SK-N-SH (cell line): Measurements from ENCODE around the gene KLHDC10.

Source experiments
- CTCF ChIP-seq: fragments of 200-600 bp; sonication (generic); IDR thresholded peaks from 2 replicates; pipeline ENCODE4 v1.6.1; 2017; ENCODE audit warnings: antibody characterized with exemption, mild to moderate bottlenecking, moderate library complexity
- EZH2phosphoT487 ChIP-seq: fragments of 200-600 bp; sonication (generic); IDR thresholded peaks from 2 replicates; pipeline ENCODE4 v1.6.1; 2017; ENCODE audit warnings: low read depth, mixed run types, mild to moderate bottlenecking, antibody characterized with exemption, moderate library complexity, borderline replicate concordance
- GABPA ChIP-seq: IDR thresholded peaks from 2 replicates; pipeline ENCODE4 v1.4.0; 2012; ENCODE audit warnings: low read depth, mild to moderate bottlenecking
- MAX ChIP-seq: IDR thresholded peaks from 2 replicates; pipeline ENCODE4 v1.4.0; 2012; ENCODE audit warnings: low read depth
- MXI1 ChIP-seq: IDR thresholded peaks from 2 replicates; pipeline ENCODE4 v1.6.1; 2012; ENCODE audit warnings: mild to moderate bottlenecking, low read depth, low read length, improper control_type of control experiment
- PBX3 ChIP-seq: IDR thresholded peaks from 2 replicates; pipeline ENCODE4; 2012
- POLR2AphosphoS5 ChIP-seq: IDR thresholded peaks from 2 replicates; pipeline ENCODE4 v1.6.1; 2012; ENCODE audit warnings: low read depth, low read length
- RCOR1 ChIP-seq: fragments of 150-350 bp; IDR thresholded peaks from 2 replicates; pipeline ENCODE4 v1.6.1; 2017; ENCODE audit warnings: antibody characterized with exemption, low read length
- SMC3 ChIP-seq: IDR thresholded peaks from 2 replicates; pipeline ENCODE4 v1.6.1; 2012; ENCODE audit warnings: low read depth, low read length, improper control_type of control experiment
- TAF1 ChIP-seq: IDR thresholded peaks from 2 replicates; pipeline ENCODE4 v1.6.1; 2012; ENCODE audit warnings: low read depth, mild to moderate bottlenecking, low read length, moderate library complexity, borderline replicate concordance
- USF1 ChIP-seq: IDR thresholded peaks from 2 replicates; pipeline ENCODE4 v1.4.0; 2012; ENCODE audit warnings: low read depth, borderline replicate concordance
- USF2 ChIP-seq: fragments of 150-350 bp; IDR thresholded peaks from 2 replicates; pipeline ENCODE4 v1.6.1; 2017; ENCODE audit warnings: antibody characterized with exemption, low read length, low read depth, borderline replicate concordance
- YY1 ChIP-seq: IDR thresholded peaks from 2 replicates; pipeline ENCODE4 v1.4.0; 2012; ENCODE audit warnings: low read depth, mild to moderate bottlenecking

- TF ChIP-seq POLR2AphosphoS5 (no peak), GABPA (no peak), CTCF (no peak), USF1 (no peak), USF2 (no peak), MAX (no peak), YY1 (no peak), RCOR1 (no peak), PBX3 (no peak), SMC3 (no peak), EZH2phosphoT487 (no peak), TAF1 (no peak), MXI1 (no peak)
These were observed 20.6 kb downstream of the KLHDC10 start for GRCh38 chr7:130090745-130091532.
